Loucy (cell line): ENCODE measurements around the gene SCGB1D1.

Experiments
- H2AFZ ChIP-seq: fragments of 200-600 bp; sonication (generic); 2 replicates; pipeline ENCODE4 v1.6.0; 2016; ENCODE audit warnings: antibody characterized with exemption, mild to moderate bottlenecking, low read length, moderate library complexity
- H3F3A ChIP-seq: fragments of 200-600 bp; 2 replicates; pipeline ENCODE4 v1.6.0; 2016; ENCODE audit warnings: antibody characterized with exemption, low read depth, mild to moderate bottlenecking
- H3K27me3 ChIP-seq: fragments of 200-600 bp; sonication (generic); 2 replicates; pipeline ENCODE4 v1.6.1; 2014; ENCODE audit warnings: low read length, mild to moderate bottlenecking; ENCODE audit not compliant: insufficient read depth, poor library complexity, severe bottlenecking
- H3K36me3 ChIP-seq: fragments of 200-600 bp; sonication (generic); 2 replicates; pipeline ENCODE4 v1.6.1; 2016; ENCODE audit warnings: low read length; ENCODE audit not compliant: insufficient read depth
- H3K4me1 ChIP-seq: fragments of 200-600 bp; sonication (generic); 2 replicates; pipeline ENCODE4 v1.5.1; 2014; ENCODE audit warnings: low read length, mild to moderate bottlenecking; ENCODE audit not compliant: insufficient read depth, poor library complexity, severe bottlenecking
- H3K4me2 ChIP-seq: fragments of 200-600 bp; sonication (generic); 2 replicates; pipeline ENCODE4 v1.6.0; 2014; ENCODE audit warnings: antibody characterized with exemption, low read length, low read depth, mild to moderate bottlenecking; ENCODE audit not compliant: poor library complexity, severe bottlenecking
- H3K4me3 ChIP-seq: fragments of 200-600 bp; sonication (generic); 2 replicates; pipeline ENCODE4 v1.5.1; 2014; ENCODE audit warnings: low read length, mild to moderate bottlenecking, mixed read lengths; ENCODE audit not compliant: poor library complexity, severe bottlenecking
- H3K79me2 ChIP-seq: fragments of 200-600 bp; sonication (generic); 2 replicates; pipeline ENCODE4 v1.6.1; 2014; ENCODE audit warnings: low read length; ENCODE audit not compliant: insufficient read depth
- H3K9ac ChIP-seq: fragments of 200-600 bp; sonication (generic); 2 replicates; pipeline ENCODE4 v1.6.0; 2014; ENCODE audit warnings: mild to moderate bottlenecking, low read depth, low read length, moderate library complexity; ENCODE audit not compliant: poor library complexity, severe bottlenecking
- H3K9me2 ChIP-seq: fragments of 200-600 bp; sonication (generic); replicated peaks from 2 replicates; pipeline ENCODE4 v1.6.1; 2016; ENCODE audit warnings: low read depth, low read length, mixed read lengths
- H3K9me3 ChIP-seq: fragments of 200-600 bp; sonication (generic); 2 replicates; pipeline ENCODE4 v1.6.1; 2014; ENCODE audit warnings: mild to moderate bottlenecking, antibody characterized with exemption, low read length, low read depth; ENCODE audit not compliant: insufficient read depth
- H4K20me1 ChIP-seq: fragments of 200-600 bp; sonication (generic); 2 replicates; pipeline ENCODE4 v1.6.0; 2014; ENCODE audit warnings: antibody characterized with exemption, low read length, mild to moderate bottlenecking; ENCODE audit not compliant: insufficient read depth, poor library complexity, severe bottlenecking
- CTCF ChIP-seq: fragments of 200-600 bp; sonication (generic); conservative IDR thresholded peaks from 2 replicates; pipeline ENCODE4 v1.5.1; 2014; ENCODE audit warnings: mild to moderate bottlenecking, antibody characterized with exemption, low read length
- EZH2phosphoT487 ChIP-seq: fragments of 200-600 bp; IDR thresholded peaks from 2 replicates; pipeline ENCODE4 v1.6.1; 2018; ENCODE audit warnings: antibody characterized with exemption, mild to moderate bottlenecking, moderate library complexity, borderline replicate concordance

The SCGB1D1 gene

GRCh38 chr11:62147545-62147944, 42.5 kb upstream of the SCGB1D1 start:
- Histone ChIP-seq H3K27me3 (no peaks in the 10 kb centered on the region), H3K4me3 (no peak overlapping the region), H3K9me3 (no peaks in the 10 kb centered on the region), H3K4me1 (no peaks in the 10 kb centered on the region), H4K20me1 (no peaks in the 10 kb centered on the region), H3K4me2 (no peak overlapping the region), H3K9me2 (no peaks in the 10 kb centered on the region), H3K79me2 (no peaks in the 10 kb centered on the region), H3K9ac (no peak overlapping the region), H2AFZ (no peak overlapping the region), H3F3A (no peaks in the 10 kb centered on the region), H3K36me3 (peaks cover 97% of the 10 kb centered on the region; the same call in 1 of the 2 replicates)
- TF ChIP-seq CTCF (no peak), EZH2phosphoT487 (no peak)

- Histone ChIP-seq H3K4me2 (no peak overlapping the region), H2AFZ (no peak overlapping the region), H3K27me3 (no peaks in the 10 kb centered on the region), H3K4me1 (no peaks in the 10 kb centered on the region), H3K9me2 (no peaks in the 10 kb centered on the region), H3K9me3 (no peaks in the 10 kb centered on the region), H4K20me1 (no peaks in the 10 kb centered on the region), H3K36me3 (peaks cover 97% of the 10 kb centered on the region; the same call in 1 of the 2 replicates), H3F3A (no peaks in the 10 kb centered on the region), H3K4me3 (no peak overlapping the region), H3K79me2 (no peaks in the 10 kb centered on the region), H3K9ac (no peak overlapping the region)
- TF ChIP-seq CTCF (no peak), EZH2phosphoT487 (no peak)
Measured at GRCh38 chr11:62148271-62148980, 41.6 kb upstream of the SCGB1D1 start.

- 0 out of 2 replicates have a peak, but pooled peaks cover 5% of the 10 kb centered on the region for H3F3A ChIP-seq
- H3K4me3 ChIP-seq = no peak overlapping the region
- no peaks in the 10 kb centered on the region for H3K27me3 ChIP-seq
- H2AFZ ChIP-seq = no peak overlapping the region
- H4K20me1 ChIP-seq = no peaks in the 10 kb centered on the region
- no peaks in the 10 kb centered on the region for H3K4me1 ChIP-seq
- peaks cover 81% of the 10 kb centered on the region; the same call in 1 of the 2 replicates for H3K36me3 ChIP-seq
- no peaks in the 10 kb centered on the region for H3K79me2 ChIP-seq
- H3K4me2 ChIP-seq = no peak overlapping the region
- no peaks in the 10 kb centered on the region for H3K9me3 ChIP-seq
- TF ChIP-seq CTCF = no peak
- no peak for TF ChIP-seq EZH2phosphoT487
- no peaks in the 10 kb centered on the region for H3K9me2 ChIP-seq
- no peak overlapping the region for H3K9ac ChIP-seq
Measured at GRCh38 chr11:62149986-62150886, 39.8 kb upstream of the SCGB1D1 start.
